BE2C (cell line): Measurements from ENCODE around the gene PRR15L.
A peak's percentile ranks its signal among the peaks of the same experiment; 100 is the strongest.

ENCODE experiments used
- DNase-seq: peaks from one replicate; pipeline ENCODE4 v3.0.0-alpha.2; 2020
- H3K27me3 ChIP-seq: fragments of 250-450 bp; sonication (Bioruptor Pico); 2 replicates; pipeline ENCODE4 v1.5.1; 2020; ENCODE audit warnings: mild to moderate bottlenecking
- H3K36me3 ChIP-seq: fragments of 250-450 bp; sonication (Bioruptor Pico); 2 replicates; pipeline ENCODE4 v1.5.1; 2020; ENCODE audit warnings: mild to moderate bottlenecking
- H3K4me1 ChIP-seq: fragments of 250-450 bp; sonication (Bioruptor Pico); 2 replicates; pipeline ENCODE4 v1.5.1; 2020
- H3K4me3 ChIP-seq: 2 replicates; pipeline ENCODE4 v1.5.1; 2011; ENCODE audit warnings: low read depth, low read length
- H3K9me3 ChIP-seq: fragments of 250-450 bp; sonication (Bioruptor Pico); 2 replicates; pipeline ENCODE4 v1.5.1; 2020
- TF ChIP-seq, protein P1 (sequence below): IDR thresholded peaks from 2 replicates; pipeline ENCODE4 v1.5.1; 2012; ENCODE audit warnings: mild to moderate bottlenecking, low read depth, low read length

Gene PRR15L

DNA sequence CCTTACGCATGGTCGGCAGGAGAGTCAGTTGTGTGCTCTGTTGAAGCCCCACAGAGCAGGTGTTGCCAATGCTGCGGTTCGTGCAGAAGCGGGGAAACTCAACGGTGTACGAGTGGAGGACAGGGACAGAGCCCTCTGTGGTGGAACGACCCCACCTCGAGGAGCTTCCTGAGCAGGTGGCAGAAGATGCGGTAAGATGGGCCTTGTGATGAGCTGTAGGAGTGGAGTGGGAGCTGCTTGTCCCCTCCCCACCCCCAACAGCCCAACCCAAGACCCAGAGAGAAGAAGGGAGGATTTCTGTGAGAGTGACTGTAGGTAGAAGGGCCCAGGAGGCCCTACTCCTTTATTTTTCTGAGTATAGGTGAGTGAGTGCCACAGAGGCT lies 18.1 kb upstream of the PRR15L start:
- no peak for DNase-seq
- Histone ChIP-seq H3K4me3 (no peak overlapping the region), H3K36me3 (peaks cover 58% of the 10 kb centered on the region), H3K4me1 (peaks cover 24% of the 10 kb centered on the region), H3K27me3 (no peaks in the 10 kb centered on the region), H3K9me3 (no peaks in the 10 kb centered on the region)
- TF ChIP-seq, protein P1, sequence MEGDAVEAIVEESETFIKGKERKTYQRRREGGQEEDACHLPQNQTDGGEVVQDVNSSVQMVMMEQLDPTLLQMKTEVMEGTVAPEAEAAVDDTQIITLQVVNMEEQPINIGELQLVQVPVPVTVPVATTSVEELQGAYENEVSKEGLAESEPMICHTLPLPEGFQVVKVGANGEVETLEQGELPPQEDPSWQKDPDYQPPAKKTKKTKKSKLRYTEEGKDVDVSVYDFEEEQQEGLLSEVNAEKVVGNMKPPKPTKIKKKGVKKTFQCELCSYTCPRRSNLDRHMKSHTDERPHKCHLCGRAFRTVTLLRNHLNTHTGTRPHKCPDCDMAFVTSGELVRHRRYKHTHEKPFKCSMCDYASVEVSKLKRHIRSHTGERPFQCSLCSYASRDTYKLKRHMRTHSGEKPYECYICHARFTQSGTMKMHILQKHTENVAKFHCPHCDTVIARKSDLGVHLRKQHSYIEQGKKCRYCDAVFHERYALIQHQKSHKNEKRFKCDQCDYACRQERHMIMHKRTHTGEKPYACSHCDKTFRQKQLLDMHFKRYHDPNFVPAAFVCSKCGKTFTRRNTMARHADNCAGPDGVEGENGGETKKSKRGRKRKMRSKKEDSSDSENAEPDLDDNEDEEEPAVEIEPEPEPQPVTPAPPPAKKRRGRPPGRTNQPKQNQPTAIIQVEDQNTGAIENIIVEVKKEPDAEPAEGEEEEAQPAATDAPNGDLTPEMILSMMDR = no peak

DNA sequence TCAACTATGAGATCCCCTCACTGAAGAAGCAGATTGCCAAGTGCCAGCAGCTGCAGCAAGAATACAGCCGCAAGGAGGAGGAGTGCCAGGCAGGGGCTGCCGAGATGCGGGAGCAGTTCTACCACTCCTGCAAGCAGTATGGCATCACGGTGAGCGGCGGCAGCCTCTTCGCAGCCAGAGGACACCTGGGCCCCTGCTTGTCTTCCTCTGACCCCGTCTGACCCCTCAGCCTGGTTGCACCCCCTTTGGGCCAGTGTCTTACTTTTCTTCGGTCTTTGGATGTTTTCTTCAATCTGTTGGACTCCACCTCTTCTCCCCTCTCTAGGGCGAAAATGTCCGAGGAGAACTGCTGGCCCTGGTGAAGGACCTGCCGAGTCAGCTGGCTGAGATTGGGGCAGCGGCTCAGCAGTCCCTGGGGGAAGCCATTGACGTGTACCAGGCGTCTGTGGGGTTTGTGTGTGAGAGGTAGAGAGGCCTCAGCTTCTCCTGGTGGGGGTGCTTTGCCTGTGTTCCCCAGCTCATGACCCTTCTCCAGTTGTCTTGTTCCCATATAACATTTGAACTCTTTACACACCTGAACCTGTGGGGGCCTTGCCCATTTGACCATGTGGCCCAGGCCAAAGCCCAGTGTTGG lies 17.6 kb upstream of the PRR15L start:
- H3K36me3 ChIP-seq = peaks cover 53% of the 10 kb centered on the region
- TF ChIP-seq, protein P1 = no peak
- H3K9me3 ChIP-seq = no peaks in the 10 kb centered on the region
- no peaks in the 10 kb centered on the region for H3K27me3 ChIP-seq
- H3K4me3 ChIP-seq = no peak overlapping the region
- H3K4me1 ChIP-seq = peaks cover 21% of the 10 kb centered on the region
- no peak for DNase-seq

DNA sequence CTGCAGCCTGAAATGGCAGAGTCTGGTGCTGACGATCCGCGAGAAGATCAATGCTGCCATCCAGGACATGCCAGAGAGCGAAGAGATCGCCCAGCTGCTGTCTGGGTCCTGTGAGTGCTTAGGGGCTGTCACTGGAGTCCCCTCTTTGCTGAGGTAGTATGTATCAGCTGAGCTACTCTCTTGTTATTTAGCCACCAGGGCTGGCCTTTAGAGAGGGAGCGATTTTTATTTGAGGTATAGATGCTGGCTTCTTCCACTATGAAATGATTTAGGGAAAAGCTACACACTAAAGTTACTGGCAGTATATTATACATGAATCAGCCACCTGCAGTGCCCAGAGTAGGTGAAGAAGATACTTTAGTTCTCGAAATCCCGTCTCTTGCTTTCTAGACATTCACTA lies 15.9 kb upstream of the PRR15L start:
- DNase-seq = no peak
- H3K36me3 ChIP-seq = peaks cover 35% of the 10 kb centered on the region
- H3K9me3 ChIP-seq = no peaks in the 10 kb centered on the region
- no peaks in the 10 kb centered on the region for H3K27me3 ChIP-seq
- no peak overlapping the region for H3K4me3 ChIP-seq
- TF ChIP-seq, protein P1 = no peak
- H3K4me1 ChIP-seq = peaks cover 7% of the 10 kb centered on the region

DNA sequence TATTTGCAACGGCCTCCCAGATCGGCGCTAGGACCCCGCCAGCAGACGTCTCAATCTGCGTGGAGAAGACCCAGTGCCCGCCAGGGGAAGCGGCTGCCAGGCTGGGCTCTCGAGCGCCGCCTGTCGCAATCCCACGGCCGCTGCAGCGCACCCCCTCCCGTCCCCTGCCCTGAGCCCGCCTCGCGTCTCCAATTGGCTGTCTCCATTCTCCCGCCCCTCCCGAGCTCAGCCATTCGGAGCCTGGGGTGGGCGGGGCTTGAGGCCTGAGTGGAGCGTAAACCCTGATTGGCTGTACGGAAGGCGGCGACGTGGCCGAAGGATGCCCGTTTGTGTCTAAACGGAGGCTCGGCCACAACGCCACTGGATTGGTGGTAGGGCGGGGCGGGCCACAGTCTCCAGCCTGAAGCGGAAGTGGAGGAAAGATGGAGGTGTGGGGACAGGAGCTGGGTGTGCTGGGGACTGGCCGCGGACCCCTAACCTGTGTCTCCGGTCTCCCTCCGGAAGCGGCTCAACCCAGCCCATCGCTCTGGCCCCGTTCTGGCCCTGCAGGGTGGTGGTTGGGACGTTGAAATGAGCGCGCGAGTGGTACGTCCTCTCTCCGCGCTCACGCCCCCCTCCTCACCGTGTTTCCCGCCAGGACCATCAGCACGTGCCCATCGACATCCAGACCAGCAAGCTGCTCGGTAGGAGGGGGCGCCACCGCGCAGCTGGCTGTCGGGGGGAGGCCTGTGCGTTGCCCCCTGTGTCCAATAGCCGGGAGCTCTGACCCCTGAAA lies 13.2 kb upstream of the PRR15L start, which contains the start of gene CDK5RAP3:
TSS of gene CDK5RAP3 (plus strand) at position 389 of the 775 bp plus-strand sequence. CDS start at position 423, 34 bp downstream.
- TF ChIP-seq, protein P1 = peak; percentile 84
- Histone ChIP-seq H3K36me3 (peaks cover 18% of the 10 kb centered on the region), H3K4me1 (peaks cover 6% of the 10 kb centered on the region), H3K4me3 (peak within 1 kb of the TSS; percentile 73), H3K27me3 (no peaks in the 10 kb centered on the region), H3K9me3 (no peaks in the 10 kb centered on the region)
- DNase-seq = peak; percentile 100

DNA sequence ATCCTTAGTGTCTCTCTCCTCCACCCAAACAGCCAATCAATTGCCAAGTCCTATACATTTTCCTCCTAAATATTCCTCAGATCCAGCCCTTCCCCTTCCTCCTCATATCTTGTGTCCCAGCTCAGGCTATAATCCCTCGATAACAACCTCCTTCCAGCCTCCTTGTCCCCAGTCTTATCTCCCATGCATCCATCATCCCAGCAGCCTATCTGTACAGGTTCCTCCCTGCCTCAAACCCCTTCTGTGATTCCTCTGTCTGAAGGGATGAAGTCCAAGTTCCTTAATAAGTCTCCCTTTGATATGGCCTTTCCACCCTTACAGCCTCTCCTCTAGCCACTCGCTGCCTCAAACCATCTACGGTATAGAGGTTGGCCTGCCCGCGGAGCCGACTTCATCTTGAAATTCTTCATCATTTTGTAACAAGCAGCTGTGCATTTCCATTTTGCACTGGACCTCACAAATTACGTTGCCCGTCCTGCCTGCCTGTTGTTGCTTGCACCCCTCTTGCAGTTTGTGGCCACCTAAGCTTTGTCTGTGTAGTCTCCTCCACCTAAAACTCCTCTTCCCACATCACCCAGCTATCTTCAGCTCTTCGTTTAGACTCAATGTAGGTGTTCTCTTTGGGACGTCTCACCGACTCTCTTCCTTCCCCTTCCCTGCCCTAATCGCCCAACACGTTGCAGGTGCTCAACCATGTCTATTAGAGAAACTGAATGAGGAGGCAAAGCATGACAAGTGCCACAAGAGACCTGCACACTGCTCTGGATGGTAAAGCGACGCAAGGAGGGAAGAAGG lies 12.4 kb upstream of the PRR15L start:
- Histone ChIP-seq H3K9me3 (no peaks in the 10 kb centered on the region), H3K36me3 (peaks cover 10% of the 10 kb centered on the region), H3K27me3 (no peaks in the 10 kb centered on the region), H3K4me3 (peak overlapping the region; percentile 55), H3K4me1 (peaks cover 6% of the 10 kb centered on the region)
- no peak for DNase-seq
- TF ChIP-seq, protein P1 = no peak
